Measurements from ENCODE around the gene GFI1B. TPM values are rescaled to one million over a fixed set of nuclear protein-coding genes. Genes with fewer than 3 reads are reported as not detected.
"Not testable (repeated sequence)": the region's sequence is repeated elsewhere in the genome, so short reads cannot be mapped to it uniquely, and the experiment has no call there.

The GFI1B gene
- total RNA-seq, 1 experiment from 2014 or later: not detected

DNA sequence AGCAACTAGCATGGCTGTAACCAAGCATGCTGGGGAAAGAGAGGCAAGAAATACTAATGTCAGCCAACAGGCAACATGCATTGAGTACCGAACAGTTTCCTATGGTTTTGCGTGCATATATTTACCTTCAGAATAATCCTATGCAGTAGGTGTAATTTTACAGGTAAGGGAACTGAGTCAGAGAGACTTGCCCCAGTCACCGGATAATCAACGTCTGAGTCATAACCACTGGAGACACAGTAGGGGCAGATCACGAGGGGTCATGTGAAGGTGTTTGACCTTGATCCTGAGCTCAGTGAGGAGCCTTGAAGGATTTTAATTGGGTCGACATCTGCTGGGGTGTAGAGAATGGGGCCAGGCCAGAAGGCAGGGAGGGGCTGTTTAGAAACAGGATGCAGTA lies 20.7 kb upstream of the GFI1B start:
- POLR2A ChIA-PET (ENCODE audit: unreplicated experiment): no interaction called here
- no TSS peak for BruUV-seq (replicated peaks)
- intact Hi-C loops (cut with micrococcal nuclease): no loop called here

DNA sequence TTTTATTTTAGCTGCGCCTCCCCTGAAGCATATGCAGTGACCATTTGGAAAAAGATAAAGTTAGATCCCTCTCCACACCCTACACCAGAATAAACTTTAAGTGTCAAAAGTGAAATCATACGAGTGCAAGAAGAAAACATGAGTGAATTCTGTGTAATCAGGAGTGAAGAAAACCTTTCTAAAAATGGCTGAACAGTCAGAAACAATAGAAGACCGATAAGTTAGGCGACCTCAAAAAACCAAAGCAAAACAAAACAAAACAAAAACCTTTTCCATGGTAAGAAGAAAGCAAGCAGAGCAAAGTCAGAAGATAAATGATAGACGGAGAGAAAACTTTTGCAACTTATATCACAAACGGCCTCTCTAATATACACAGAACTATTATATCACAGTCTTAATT lies 17.5 kb upstream of the GFI1B start:
- Histone ChIP-seq H3K27me3 (ENCODE audit: low read length) (no peaks in the 10 kb centered on the region), H2AFZ (ENCODE audit: low read length) (no peak overlapping the region), H3K4me3 (ENCODE audit: low read length) (no peak overlapping the region), H3K4me1 (ENCODE audit: insufficient read depth, low read length) (peaks cover 5% of the 10 kb centered on the region; the same call in 1 of the 2 replicates), H3K9me3 (ENCODE audit: low read length) (no peaks in the 10 kb centered on the region), H3K9ac (ENCODE audit: low read length) (no peak overlapping the region), H3K36me3 (ENCODE audit: low read depth, low read length) (no peaks in the 10 kb centered on the region), H4K20me1 (ENCODE audit: low read length) (no peaks in the 10 kb centered on the region), H3F3A (ENCODE audit: low read length, unreplicated experiment) (no peaks in the 10 kb centered on the region), H3K4me2 (ENCODE audit: low read length) (no peak overlapping the region), H3K27ac (ENCODE audit: low read length) (no peak overlapping the region), H3K79me2 (ENCODE audit: low read length) (no peaks in the 10 kb centered on the region), H3K9me2 (replicated peaks; ENCODE audit: low read length) (no peaks in the 10 kb centered on the region)
- POLR2A ChIA-PET (ENCODE audit: unreplicated experiment): no interaction called here
- BruUV-seq (replicated peaks): no TSS peak
- intact Hi-C loops (cut with micrococcal nuclease): no loop called here
- DNase-seq (no peak), ATAC-seq (no peak)
- TF ChIP-seq EZH2 (IDR thresholded peaks at IDR 0.05; ENCODE audit: low read length, unreplicated experiment) (no peak), EZH2phosphoT487 (IDR thresholded peaks at IDR 0.05; ENCODE audit: borderline replicate concordance, low read length) (no peak)
- TF ChIP-seq, protein P1, sequence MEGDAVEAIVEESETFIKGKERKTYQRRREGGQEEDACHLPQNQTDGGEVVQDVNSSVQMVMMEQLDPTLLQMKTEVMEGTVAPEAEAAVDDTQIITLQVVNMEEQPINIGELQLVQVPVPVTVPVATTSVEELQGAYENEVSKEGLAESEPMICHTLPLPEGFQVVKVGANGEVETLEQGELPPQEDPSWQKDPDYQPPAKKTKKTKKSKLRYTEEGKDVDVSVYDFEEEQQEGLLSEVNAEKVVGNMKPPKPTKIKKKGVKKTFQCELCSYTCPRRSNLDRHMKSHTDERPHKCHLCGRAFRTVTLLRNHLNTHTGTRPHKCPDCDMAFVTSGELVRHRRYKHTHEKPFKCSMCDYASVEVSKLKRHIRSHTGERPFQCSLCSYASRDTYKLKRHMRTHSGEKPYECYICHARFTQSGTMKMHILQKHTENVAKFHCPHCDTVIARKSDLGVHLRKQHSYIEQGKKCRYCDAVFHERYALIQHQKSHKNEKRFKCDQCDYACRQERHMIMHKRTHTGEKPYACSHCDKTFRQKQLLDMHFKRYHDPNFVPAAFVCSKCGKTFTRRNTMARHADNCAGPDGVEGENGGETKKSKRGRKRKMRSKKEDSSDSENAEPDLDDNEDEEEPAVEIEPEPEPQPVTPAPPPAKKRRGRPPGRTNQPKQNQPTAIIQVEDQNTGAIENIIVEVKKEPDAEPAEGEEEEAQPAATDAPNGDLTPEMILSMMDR (conservative IDR thresholded peaks at IDR 0.05; ENCODE audit: low read depth, low read length): no peak
- CTCF ChIA-PET: no interaction called here

More for the DNA sequence above, 20.7 kb upstream of the GFI1B start:
- no peak overlapping the region for H3K4me2 ChIP-seq (ENCODE audit: low read length)
- no peaks in the 10 kb centered on the region for H3K9me2 ChIP-seq (replicated peaks; ENCODE audit: low read length)
- peaks cover 5% of the 10 kb centered on the region; the same call in 1 of the 2 replicates for H3K4me1 ChIP-seq (ENCODE audit: insufficient read depth, low read length)
- no peaks in the 10 kb centered on the region for H3K79me2 ChIP-seq (ENCODE audit: low read length)
- CTCF ChIA-PET: no interaction called here
- TF ChIP-seq EZH2 (IDR thresholded peaks at IDR 0.05; ENCODE audit: low read length, unreplicated experiment) (no peak), EZH2phosphoT487 (IDR thresholded peaks at IDR 0.05; ENCODE audit: borderline replicate concordance, low read length) (no peak)
- TF ChIP-seq, protein P1 (conservative IDR thresholded peaks at IDR 0.05; ENCODE audit: low read depth, low read length): no peak
- no peak for ATAC-seq
- H3K27ac ChIP-seq (ENCODE audit: low read length): no peak overlapping the region
- no peaks in the 10 kb centered on the region for H3K36me3 ChIP-seq (ENCODE audit: low read depth, low read length)
- no peak overlapping the region for H3K4me3 ChIP-seq (ENCODE audit: low read length)
- H3F3A ChIP-seq (ENCODE audit: low read length, unreplicated experiment): no peaks in the 10 kb centered on the region
- H2AFZ ChIP-seq (ENCODE audit: low read length): no peak overlapping the region
- H3K27me3 ChIP-seq (ENCODE audit: low read length): no peaks in the 10 kb centered on the region
- H3K9me3 ChIP-seq (ENCODE audit: low read length): no peaks in the 10 kb centered on the region
- H3K9ac ChIP-seq (ENCODE audit: low read length): no peak overlapping the region
- no peaks in the 10 kb centered on the region for H4K20me1 ChIP-seq (ENCODE audit: low read length)
- DNase-seq: peak; percentile 4

DNA sequence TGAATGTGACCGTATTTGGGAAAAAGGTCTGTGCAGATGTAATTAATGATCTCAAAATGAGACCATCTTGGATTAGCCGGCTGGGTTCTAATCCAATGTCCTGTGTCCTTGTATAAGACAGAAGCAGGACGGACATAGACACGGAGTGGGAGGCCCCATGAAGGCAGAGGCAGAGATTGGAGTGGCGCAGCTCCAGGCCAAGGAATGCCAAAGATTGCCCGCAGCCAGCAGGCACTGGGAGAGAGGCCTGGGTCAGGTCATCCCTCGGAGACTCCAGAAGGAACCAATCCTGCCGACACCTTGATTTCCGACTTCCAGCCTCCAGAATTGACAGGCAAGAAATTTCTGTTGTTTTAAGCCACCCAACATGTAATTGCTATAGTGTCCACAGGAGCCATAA lies 13.0 kb upstream of the GFI1B start:
- Histone ChIP-seq H3F3A (ENCODE audit: low read length, unreplicated experiment) (no peaks in the 10 kb centered on the region), H3K36me3 (ENCODE audit: low read depth, low read length) (no peaks in the 10 kb centered on the region), H3K27me3 (ENCODE audit: low read length) (peaks cover 5% of the 10 kb centered on the region; the same call in 1 of the 2 replicates), H3K4me1 (ENCODE audit: insufficient read depth, low read length) (no peaks in the 10 kb centered on the region), H3K4me2 (ENCODE audit: low read length) (no peak overlapping the region), H2AFZ (ENCODE audit: low read length) (no peak overlapping the region), H3K9me3 (ENCODE audit: low read length) (no peaks in the 10 kb centered on the region), H3K4me3 (ENCODE audit: low read length) (no peak overlapping the region), H3K9me2 (replicated peaks; ENCODE audit: low read length) (no peaks in the 10 kb centered on the region), H4K20me1 (ENCODE audit: low read length) (no peaks in the 10 kb centered on the region), H3K27ac (ENCODE audit: low read length) (no peak overlapping the region), H3K79me2 (ENCODE audit: low read length) (no peaks in the 10 kb centered on the region), H3K9ac (ENCODE audit: low read length) (no peak overlapping the region)
- no TSS peak for BruUV-seq (replicated peaks)
- POLR2A ChIA-PET (ENCODE audit: unreplicated experiment): no interaction called here
- CTCF ChIA-PET: no interaction called here
- DNase-seq: no peak
- no peak for ATAC-seq
- TF ChIP-seq EZH2phosphoT487 (IDR thresholded peaks at IDR 0.05; ENCODE audit: borderline replicate concordance, low read length) (no peak), EZH2 (IDR thresholded peaks at IDR 0.05; ENCODE audit: low read length, unreplicated experiment) (no peak)
- TF ChIP-seq, protein P1 (conservative IDR thresholded peaks at IDR 0.05; ENCODE audit: low read depth, low read length): no peak
- intact Hi-C loops (cut with micrococcal nuclease): no loop called here

DNA sequence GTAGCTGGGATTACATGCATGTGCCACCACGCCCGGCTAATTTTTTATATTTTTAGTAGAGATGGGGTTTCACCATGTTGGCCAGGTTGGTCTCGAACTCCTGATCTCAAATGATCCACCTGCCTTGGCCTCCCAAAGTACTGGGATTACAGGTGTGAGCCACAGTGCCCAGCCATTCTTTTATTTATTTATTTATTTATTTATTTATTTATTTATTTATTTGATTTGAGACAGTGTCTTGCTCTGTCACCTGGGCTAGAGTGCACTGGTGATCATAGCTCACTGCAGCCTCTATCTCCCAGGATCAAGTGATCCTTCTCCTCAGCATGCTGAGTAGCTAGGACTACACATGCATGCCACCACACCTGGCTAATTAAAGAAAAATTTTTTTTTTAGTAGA lies 10.6 kb upstream of the GFI1B start:
- H3K4me3 ChIP-seq (ENCODE audit: low read length); H3K36me3 ChIP-seq (ENCODE audit: low read depth, low read length); ATAC-seq; H3K9me2 ChIP-seq (replicated peaks; ENCODE audit: low read length); H3K27ac ChIP-seq (ENCODE audit: low read length); H3K9me3 ChIP-seq (ENCODE audit: low read length); intact Hi-C loops (cut with micrococcal nuclease); H3K79me2 ChIP-seq (ENCODE audit: low read length); H3K27me3 ChIP-seq (ENCODE audit: low read length); BruUV-seq (replicated peaks); H3F3A ChIP-seq (ENCODE audit: low read length, unreplicated experiment); H3K4me1 ChIP-seq (ENCODE audit: insufficient read depth, low read length); CTCF ChIA-PET; H2AFZ ChIP-seq (ENCODE audit: low read length); H3K9ac ChIP-seq (ENCODE audit: low read length); H3K4me2 ChIP-seq (ENCODE audit: low read length); H4K20me1 ChIP-seq (ENCODE audit: low read length); DNase-seq; POLR2A ChIA-PET (ENCODE audit: unreplicated experiment): not testable (repeated sequence)

Data from PC-3 (cell line).